ENCODE measurements around the gene DIPK1B. TPM values are rescaled to one million over a fixed set of nuclear protein-coding genes. Genes with fewer than 3 reads are reported as not detected.
A peak's percentile ranks its signal among the peaks of the same experiment; 100 is the strongest.

The DIPK1B gene
- total and polyA plus RNA-seq, 10 donors: 5.2 to 26.5 (median 12.3) TPM

DNA sequence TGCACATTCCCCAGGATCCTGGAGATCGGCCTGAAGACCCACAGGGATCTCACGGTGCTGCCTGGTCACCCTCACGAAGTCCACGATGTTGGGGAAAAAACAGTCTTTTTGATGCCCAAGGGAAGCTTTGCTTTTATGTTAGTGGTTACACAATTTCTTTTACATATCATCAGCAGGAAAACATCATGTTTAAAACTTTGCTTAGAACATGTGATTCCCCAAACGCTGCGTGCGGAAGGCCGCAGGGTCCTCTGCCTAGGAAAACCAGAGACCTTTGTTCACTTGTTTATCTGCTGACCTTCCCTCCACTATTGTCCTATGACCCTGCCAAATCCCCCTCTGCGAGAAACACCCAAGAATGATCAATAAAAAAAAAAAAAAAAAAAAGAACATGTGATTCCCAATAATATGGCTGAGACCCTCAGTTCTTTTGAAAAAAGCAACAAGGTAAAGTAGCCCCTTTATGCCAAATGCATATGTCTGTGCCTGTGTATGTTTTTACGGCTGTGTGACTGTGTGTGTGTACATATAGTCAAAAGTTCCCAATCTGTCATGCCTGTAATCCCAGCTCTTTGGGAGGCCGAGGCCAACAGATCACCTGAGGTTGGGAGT, 13.6 kb upstream of the DIPK1B start:
- intact Hi-C loops (cut with DNase I; ENCODE audit: low total_unique reads): no loop called here
- H3K4me3 ChIP-seq: no peak overlapping the region
- no peaks in the 10 kb centered on the region for H3K36me3 ChIP-seq
- H3K27ac ChIP-seq: peak overlapping the region in 4 of 8 donors; percentile 82 to 88 (median 84)
- no peak for DNase-seq
- H3K27me3 ChIP-seq (replicated peaks in 1 of 7): peaks cover 0 to 60% (median 8%) of the 10 kb centered on the region in 7 donors
- no peaks in the 10 kb centered on the region for H3K9me3 ChIP-seq
- peaks cover 13 to 90% (median 60%) of the 10 kb centered on the region in 6 donors for H3K4me1 ChIP-seq
- TF ChIP-seq POLR2A (IDR thresholded peaks at IDR 0.05): no peak
- TF ChIP-seq, protein P1, sequence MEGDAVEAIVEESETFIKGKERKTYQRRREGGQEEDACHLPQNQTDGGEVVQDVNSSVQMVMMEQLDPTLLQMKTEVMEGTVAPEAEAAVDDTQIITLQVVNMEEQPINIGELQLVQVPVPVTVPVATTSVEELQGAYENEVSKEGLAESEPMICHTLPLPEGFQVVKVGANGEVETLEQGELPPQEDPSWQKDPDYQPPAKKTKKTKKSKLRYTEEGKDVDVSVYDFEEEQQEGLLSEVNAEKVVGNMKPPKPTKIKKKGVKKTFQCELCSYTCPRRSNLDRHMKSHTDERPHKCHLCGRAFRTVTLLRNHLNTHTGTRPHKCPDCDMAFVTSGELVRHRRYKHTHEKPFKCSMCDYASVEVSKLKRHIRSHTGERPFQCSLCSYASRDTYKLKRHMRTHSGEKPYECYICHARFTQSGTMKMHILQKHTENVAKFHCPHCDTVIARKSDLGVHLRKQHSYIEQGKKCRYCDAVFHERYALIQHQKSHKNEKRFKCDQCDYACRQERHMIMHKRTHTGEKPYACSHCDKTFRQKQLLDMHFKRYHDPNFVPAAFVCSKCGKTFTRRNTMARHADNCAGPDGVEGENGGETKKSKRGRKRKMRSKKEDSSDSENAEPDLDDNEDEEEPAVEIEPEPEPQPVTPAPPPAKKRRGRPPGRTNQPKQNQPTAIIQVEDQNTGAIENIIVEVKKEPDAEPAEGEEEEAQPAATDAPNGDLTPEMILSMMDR (IDR thresholded peaks at IDR 0.05 in 8 of 11, conservative IDR thresholded peaks at IDR 0.05 in 3 of 11): no peak
- no peak for TF ChIP-seq POLR2AphosphoS5 (IDR thresholded peaks at IDR 0.05)
- 73 to 91% (median 82%) methylated on average over 10 to 11 of the region's 11 CpGs for WGBS, 5 donors

DNA sequence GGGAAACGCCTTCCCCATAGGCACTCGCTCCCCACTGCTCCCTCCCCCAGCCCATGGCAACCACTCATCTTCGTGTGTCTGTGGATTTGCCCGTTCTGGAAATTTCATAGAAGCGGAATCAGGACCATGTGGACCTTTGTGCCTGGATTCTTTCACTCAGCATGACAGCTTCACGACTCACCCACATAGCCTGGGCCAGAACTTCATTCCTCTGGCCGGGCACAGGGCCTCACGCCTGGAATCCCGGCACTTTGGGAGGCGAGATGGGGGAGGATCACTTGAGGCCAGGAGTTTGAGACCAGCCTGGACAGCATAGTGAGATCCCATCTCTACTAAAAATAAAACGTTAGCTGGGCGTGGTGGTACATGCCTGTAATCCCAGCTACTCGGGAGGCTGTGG, 12.1 kb upstream of the DIPK1B start:
- H3K4me1 ChIP-seq: peaks cover 13 to 84% (median 53%) of the 10 kb centered on the region in 6 donors
- intact Hi-C loops (cut with DNase I; ENCODE audit: low total_unique reads): no loop called here
- no peaks in the 10 kb centered on the region for H3K9me3 ChIP-seq
- TF ChIP-seq, protein P1 (IDR thresholded peaks at IDR 0.05 in 8 of 11, conservative IDR thresholded peaks at IDR 0.05 in 3 of 11): no peak
- TF ChIP-seq POLR2AphosphoS5 (IDR thresholded peaks at IDR 0.05) (no peak), POLR2A (IDR thresholded peaks at IDR 0.05) (no peak)
- WGBS, 5 donors: 75 to 91% (median 78%) methylated on average over 13 of the region's 13 CpGs
- no peak for DNase-seq
- peaks cover 0 to 50% (median 8%) of the 10 kb centered on the region in 7 donors for H3K27me3 ChIP-seq (replicated peaks in 1 of 7)
- H3K36me3 ChIP-seq: no peaks in the 10 kb centered on the region
- H3K27ac ChIP-seq: no peak overlapping the region
- H3K4me3 ChIP-seq: no peak overlapping the region

DNA sequence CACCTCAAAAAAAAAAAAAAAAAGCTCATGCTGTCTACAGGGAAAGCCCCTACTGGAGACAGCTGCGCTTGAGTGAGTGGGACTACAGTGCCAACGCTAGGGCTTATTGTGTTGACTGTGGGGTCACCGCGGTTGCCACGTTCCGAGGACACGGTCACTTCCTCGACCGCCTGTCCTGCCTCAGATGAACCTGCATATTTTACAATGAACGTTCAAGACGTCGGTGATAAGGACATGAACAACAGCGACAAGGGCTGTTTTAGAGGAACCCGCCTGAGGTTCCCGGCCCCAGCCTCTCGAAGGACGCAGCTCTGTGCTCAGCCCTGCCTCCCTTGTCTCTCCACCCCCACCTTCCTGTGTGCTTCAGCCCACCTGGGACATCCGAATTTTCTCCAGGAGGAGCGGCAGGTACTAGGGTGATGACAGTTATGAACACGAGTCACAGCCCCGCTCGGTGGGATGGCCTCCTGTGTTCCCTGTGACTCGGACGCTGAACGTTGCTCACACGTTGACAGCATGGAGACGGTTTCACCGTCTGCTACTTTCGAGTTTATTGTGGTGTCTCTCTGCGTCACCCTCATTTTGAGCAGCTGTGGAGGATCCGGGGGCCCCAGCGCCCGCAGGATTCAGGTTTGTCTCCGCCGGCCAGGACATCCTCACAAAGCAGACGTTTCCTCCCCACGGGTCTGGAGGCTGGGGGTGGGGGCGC, 11.3 kb upstream of the DIPK1B start:
- H3K4me1 ChIP-seq: peaks cover 13 to 81% (median 49%) of the 10 kb centered on the region in 6 donors
- DNase-seq: peak; percentile 85

More for the DNA sequence above, 11.3 kb upstream of the DIPK1B start:
- Histone ChIP-seq H3K27me3 (replicated peaks in 1 of 7) (peaks cover 0 to 42% (median 8%) of the 10 kb centered on the region in 7 donors), H3K4me3 (peak overlapping the region in 5 of 8 donors; percentile 2 to 51 (median 11)), H3K36me3 (no peaks in the 10 kb centered on the region), H3K27ac (peak overlapping the region in 4 of 8 donors; percentile 32 to 69 (median 44)), H3K9me3 (no peaks in the 10 kb centered on the region)
- intact Hi-C loops (cut with DNase I; ENCODE audit: low total_unique reads): no loop called here
- TF ChIP-seq POLR2AphosphoS5 (IDR thresholded peaks at IDR 0.05): peak; percentile 44 to 48 (median 45)
- TF ChIP-seq, protein P1 (IDR thresholded peaks at IDR 0.05 in 8 of 11, conservative IDR thresholded peaks at IDR 0.05 in 3 of 11): peak in 1 of 11 experiments; percentile 4
- TF ChIP-seq POLR2A (IDR thresholded peaks at IDR 0.05): no peak
- WGBS, 5 donors: 2 to 10% (median 4%) methylated on average over 34 to 38 of the region's 38 CpGs
